ENCODE results near the gene RER1. TPM values are rescaled to one million over a fixed set of nuclear protein-coding genes. Genes with fewer than 3 reads are reported as not detected.

RER1 gene
- total RNA-seq, 2 experiments from 2014 or later = 120 to 131 TPM

- CTCF ChIA-PET = no interaction called here
- DNase-seq (no peak), ATAC-seq (peak; percentile 8)
- Mint-ChIP-seq H3K4me1 (ENCODE audit: low read depth) (peaks cover 33% of the 10 kb centered on the region), H3K27ac (peak overlapping the region; percentile 87), H3K9me3 (no peaks in the 10 kb centered on the region), H3K4me3 (peak overlapping the region; percentile 90), H3K27me3 (no peaks in the 10 kb centered on the region), H3K36me3 (ENCODE audit: low read depth) (peaks cover 11% of the 10 kb centered on the region)
- no peak for TF ChIP-seq CTCF (IDR thresholded peaks at IDR 0.05)
- POLR2A ChIA-PET = interaction anchor here (1.2 to 8.0 kb wide), 4 partner anchors 10 to 135 kb away, joined by 4 to 36 read pairs (median 14); no protein-coding TSS in a partner anchor
- intact Hi-C loops (cut with micrococcal nuclease) = loop anchor here (5.0 kb wide), 1 partner anchor 135 kb away; no protein-coding TSS in a partner anchor
Observed at GRCh38 chr1:2411801-2412394, 20.3 kb downstream of the RER1 start.

GRCh38 chr1:2412395-2412772 lies 20.7 kb downstream of the RER1 start, which contains the start of gene PEX10:
Gene PEX10 (minus strand): TSS chr1:2412564. CDS start chr1:2412502, 62 bp downstream.
- no peak for TF ChIP-seq CTCF (IDR thresholded peaks at IDR 0.05)
- DNase-seq = peak; percentile 99
- peak; percentile 92 for ATAC-seq
- ChIA-PET POLR2A (interaction anchor here (2.1 to 2.9 kb wide), 2 partner anchors 19 to 134 kb away, joined by 6 to 21 read pairs; no protein-coding TSS in a partner anchor), CTCF (interaction anchor here (1.0 to 1.5 kb wide), 4 partner anchors 11 to 375 kb away, joined by 3 to 5 read pairs (median 4); no protein-coding TSS in a partner anchor)
- H3K4me3 Mint-ChIP-seq = peak within 1 kb of the TSS; percentile 90
- intact Hi-C loops (cut with micrococcal nuclease) = loop anchor here (5.0 kb wide), 1 partner anchor 135 kb away; no protein-coding TSS in a partner anchor
- H3K9me3 Mint-ChIP-seq = no peaks in the 10 kb centered on the region
- H3K36me3 Mint-ChIP-seq (ENCODE audit: low read depth) = peaks cover 10% of the 10 kb centered on the region
- peak within 1 kb of the TSS; percentile 87 for H3K27ac Mint-ChIP-seq
- H3K4me1 Mint-ChIP-seq (ENCODE audit: low read depth) = peaks cover 36% of the 10 kb centered on the region
- H3K27me3 Mint-ChIP-seq = no peaks in the 10 kb centered on the region

- peaks cover 36% of the 10 kb centered on the region for H3K4me1 Mint-ChIP-seq (ENCODE audit: low read depth)
- ChIA-PET POLR2A (interaction anchor here (1.0 to 2.9 kb wide), 2 partner anchors 111 to 134 kb away, joined by 4 to 21 read pairs; no protein-coding TSS in a partner anchor), CTCF (interaction anchor here (0.9 to 1.5 kb wide), 5 partner anchors 11 to 374 kb away, joined by 3 to 5 read pairs (median 4); partner anchors contain the start of gene FAAP20)
- no peaks in the 10 kb centered on the region for H3K27me3 Mint-ChIP-seq
- H3K27ac Mint-ChIP-seq = peak overlapping the region; percentile 70
- ATAC-seq (peak; percentile 31), DNase-seq (no peak)
- H3K9me3 Mint-ChIP-seq = no peaks in the 10 kb centered on the region
- H3K36me3 Mint-ChIP-seq (ENCODE audit: low read depth) = peaks cover 9% of the 10 kb centered on the region
- TF ChIP-seq CTCF (IDR thresholded peaks at IDR 0.05) = no peak
- intact Hi-C loops (cut with micrococcal nuclease) = loop anchor here (5.0 kb wide), 1 partner anchor 134 kb away; no protein-coding TSS in a partner anchor
- peak overlapping the region; percentile 73 for H3K4me3 Mint-ChIP-seq
Observed at GRCh38 chr1:2412773-2413494, 21.3 kb downstream of the RER1 start.

GRCh38 chr1:2413495-2414296 lies 22.1 kb downstream of the RER1 start:
- Mint-ChIP-seq H3K36me3 (ENCODE audit: low read depth) (peaks cover 9% of the 10 kb centered on the region), H3K4me3 (peak overlapping the region; percentile 73), H3K9me3 (no peaks in the 10 kb centered on the region), H3K27ac (peak overlapping the region; percentile 70), H3K27me3 (no peaks in the 10 kb centered on the region), H3K4me1 (ENCODE audit: low read depth) (peaks cover 36% of the 10 kb centered on the region)
- intact Hi-C loops (cut with micrococcal nuclease) = loop anchor here (2.0 to 5.0 kb wide), 2 partner anchors 111 to 134 kb away; no protein-coding TSS in a partner anchor
- DNase-seq (peak; percentile 51), ATAC-seq (no peak)
- POLR2A ChIA-PET = interaction anchor here (1.0 to 2.9 kb wide), 2 partner anchors 111 to 133 kb away, joined by 4 to 21 read pairs; no protein-coding TSS in a partner anchor
- TF ChIP-seq CTCF (IDR thresholded peaks at IDR 0.05) = no peak
- CTCF ChIA-PET = interaction anchor here (0.9 to 3.0 kb wide), 8 partner anchors 10 to 378 kb away, joined by 3 to 25 read pairs (median 4); partner anchors contain the start of gene FAAP20

All from activated CD8-positive, alpha-beta T cell treated with anti-CD3 and anti-CD28 coated beads for 36 hours (primary cell).